ENCODE results near the gene FBXL4. TPM values are rescaled to one million over a fixed set of nuclear protein-coding genes. Genes with fewer than 3 reads are reported as not detected.

Gene FBXL4
- polyA plus RNA-seq, 1 experiment = 10.5 TPM

DNA sequence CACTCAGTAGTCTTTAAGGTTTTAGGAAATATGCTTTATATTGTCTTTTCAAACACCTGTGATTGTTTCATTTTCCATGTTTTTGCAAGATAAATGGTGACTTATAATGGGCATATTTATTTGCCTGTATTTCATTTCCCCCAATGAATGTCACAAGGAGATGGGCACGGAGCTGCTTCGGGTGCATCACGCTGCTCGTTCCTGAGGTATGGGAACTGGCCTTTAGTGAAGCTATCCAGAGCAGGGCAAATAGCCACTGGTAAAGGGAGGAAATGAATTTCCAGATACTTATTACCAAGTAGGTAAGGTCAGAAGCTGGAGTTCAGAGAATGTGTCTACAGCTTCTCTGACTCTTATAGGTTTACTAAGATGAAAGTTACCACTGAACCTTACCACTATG, 109.7 kb downstream of the FBXL4 start:
- TF ChIP-seq, protein P1, sequence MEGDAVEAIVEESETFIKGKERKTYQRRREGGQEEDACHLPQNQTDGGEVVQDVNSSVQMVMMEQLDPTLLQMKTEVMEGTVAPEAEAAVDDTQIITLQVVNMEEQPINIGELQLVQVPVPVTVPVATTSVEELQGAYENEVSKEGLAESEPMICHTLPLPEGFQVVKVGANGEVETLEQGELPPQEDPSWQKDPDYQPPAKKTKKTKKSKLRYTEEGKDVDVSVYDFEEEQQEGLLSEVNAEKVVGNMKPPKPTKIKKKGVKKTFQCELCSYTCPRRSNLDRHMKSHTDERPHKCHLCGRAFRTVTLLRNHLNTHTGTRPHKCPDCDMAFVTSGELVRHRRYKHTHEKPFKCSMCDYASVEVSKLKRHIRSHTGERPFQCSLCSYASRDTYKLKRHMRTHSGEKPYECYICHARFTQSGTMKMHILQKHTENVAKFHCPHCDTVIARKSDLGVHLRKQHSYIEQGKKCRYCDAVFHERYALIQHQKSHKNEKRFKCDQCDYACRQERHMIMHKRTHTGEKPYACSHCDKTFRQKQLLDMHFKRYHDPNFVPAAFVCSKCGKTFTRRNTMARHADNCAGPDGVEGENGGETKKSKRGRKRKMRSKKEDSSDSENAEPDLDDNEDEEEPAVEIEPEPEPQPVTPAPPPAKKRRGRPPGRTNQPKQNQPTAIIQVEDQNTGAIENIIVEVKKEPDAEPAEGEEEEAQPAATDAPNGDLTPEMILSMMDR (IDR thresholded peaks at IDR 0.05; ENCODE audit: insufficient read depth, low read depth, low read length) = no peak
- Histone ChIP-seq H3K27me3 (ENCODE audit: control insufficient read depth, insufficient read depth, low read length) (peaks cover 39% of the 10 kb centered on the region), H3K4me3 (ENCODE audit: low read depth, low read length) (no peak overlapping the region), H3K36me3 (ENCODE audit: control insufficient read depth, insufficient read depth, low read length) (no peaks in the 10 kb centered on the region)
- ChIA-PET POLR2A (no interaction called here), CTCF (interaction anchor here (2.0 kb wide), 1 partner anchor 8 kb away, joined by 5 read pairs; no protein-coding TSS in a partner anchor)
- DNase-seq (ENCODE audit: low read depth) = no peak

DNA sequence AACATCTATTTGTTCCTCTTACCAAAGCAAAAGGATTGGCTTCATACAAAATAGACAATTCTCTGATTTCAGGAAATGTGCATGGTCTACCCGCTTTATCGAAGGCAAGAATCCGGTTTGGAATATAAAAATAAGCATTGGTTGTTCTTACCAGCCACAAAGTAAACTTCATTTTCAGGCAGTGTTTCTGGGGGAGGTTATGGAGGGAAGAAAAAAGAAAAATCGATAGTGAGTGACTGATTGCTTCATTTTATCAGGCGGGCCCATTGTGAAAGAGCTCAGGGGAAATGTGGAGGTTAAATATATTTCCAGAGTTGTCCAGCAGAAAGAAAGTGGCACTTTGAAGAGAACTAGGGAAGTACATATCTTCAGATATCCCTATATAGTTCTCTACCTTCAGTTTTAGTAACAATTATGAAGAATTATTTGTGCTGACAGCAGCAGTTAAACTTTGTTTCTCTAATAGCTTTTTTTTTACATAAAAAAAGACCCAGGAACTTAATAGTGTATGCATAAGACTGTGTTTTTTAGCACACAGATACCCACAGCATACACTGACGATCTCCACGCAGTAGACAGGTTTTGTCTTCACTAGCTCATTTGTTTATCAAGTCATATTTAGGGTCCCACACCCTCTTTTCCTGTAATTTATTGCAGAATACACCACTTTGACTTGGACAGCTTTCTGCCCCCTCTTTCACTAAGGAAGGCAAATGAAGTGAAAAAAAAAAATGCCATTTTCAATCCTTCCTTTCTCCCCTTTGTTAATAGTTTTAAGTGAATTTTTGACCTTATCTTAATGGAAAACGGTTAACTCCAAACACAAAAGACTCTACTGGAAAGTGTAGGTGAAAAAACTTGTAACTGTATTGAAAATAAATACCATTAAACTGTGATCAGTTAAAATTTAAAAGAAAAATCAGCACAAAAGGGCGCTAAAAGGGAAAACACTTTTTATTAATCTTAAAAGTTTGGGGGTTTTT, 110.5 kb downstream of the FBXL4 start:
- TF ChIP-seq, protein P1 (IDR thresholded peaks at IDR 0.05; ENCODE audit: insufficient read depth, low read depth, low read length) = no peak
- H3K4me3 ChIP-seq (ENCODE audit: low read depth, low read length) = no peak overlapping the region
- ChIA-PET POLR2A (no interaction called here), CTCF (interaction anchor here (0.6 to 2.0 kb wide), 3 partner anchors 9 to 1434 kb away, joined by 3 to 5 read pairs (median 3); no protein-coding TSS in a partner anchor)
- DNase-seq (ENCODE audit: low read depth) = no peak
- H3K27me3 ChIP-seq (ENCODE audit: control insufficient read depth, insufficient read depth, low read length) = peaks cover 38% of the 10 kb centered on the region
- no peaks in the 10 kb centered on the region for H3K36me3 ChIP-seq (ENCODE audit: control insufficient read depth, insufficient read depth, low read length)

DNA sequence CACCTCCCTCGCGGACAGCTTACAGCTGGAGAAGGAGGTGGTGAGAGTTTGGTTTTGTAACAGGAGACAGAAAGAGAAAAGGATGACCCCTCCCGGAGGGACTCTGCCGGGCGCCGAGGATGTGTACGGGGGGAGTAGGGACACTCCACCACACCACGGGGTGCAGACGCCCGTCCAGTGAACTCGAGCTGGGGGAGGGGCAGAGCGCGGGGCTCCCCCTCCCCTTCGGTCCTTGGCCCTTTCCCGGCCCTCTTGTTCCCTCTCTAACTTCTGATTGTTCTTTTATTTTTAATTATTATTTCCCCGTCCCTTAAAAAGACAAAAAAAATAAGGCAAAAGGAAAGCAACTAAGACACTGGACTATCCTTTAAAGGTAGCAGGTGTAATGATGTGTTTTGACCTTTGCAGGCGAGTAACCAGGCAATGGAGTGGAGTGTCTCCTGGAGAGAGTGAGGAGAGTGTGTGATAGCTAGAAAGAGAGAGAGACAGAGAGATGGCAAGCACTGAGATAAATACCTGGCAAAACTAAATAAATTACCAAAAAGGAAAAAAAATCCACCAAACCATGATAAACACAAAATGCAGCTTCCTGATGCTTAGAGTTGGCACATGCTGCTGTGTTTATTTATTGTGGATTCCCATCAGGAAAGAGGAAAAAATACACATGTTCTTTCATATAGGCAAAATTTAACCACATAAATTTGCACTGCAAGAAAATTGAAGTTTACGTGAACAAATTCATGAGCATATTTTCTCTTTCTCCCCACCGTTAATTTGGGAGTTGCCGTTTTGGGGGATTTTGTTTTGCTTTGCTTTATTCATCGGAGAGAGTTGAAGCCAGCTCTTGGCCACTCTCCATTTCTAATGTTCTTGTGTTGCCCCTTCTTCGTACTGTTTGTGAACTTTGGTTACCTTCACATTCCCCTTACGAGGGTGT, 111.5 kb downstream of the FBXL4 start:
- TF ChIP-seq, protein P1 (IDR thresholded peaks at IDR 0.05; ENCODE audit: insufficient read depth, low read depth, low read length) = no peak
- CTCF ChIA-PET = interaction anchor here (0.6 to 2.0 kb wide), 3 partner anchors 10 to 1433 kb away, joined by 3 to 5 read pairs (median 3); no protein-coding TSS in a partner anchor
- no peaks in the 10 kb centered on the region for H3K36me3 ChIP-seq (ENCODE audit: control insufficient read depth, insufficient read depth, low read length)
- H3K27me3 ChIP-seq (ENCODE audit: control insufficient read depth, insufficient read depth, low read length) = peaks cover 43% of the 10 kb centered on the region
- POLR2A ChIA-PET = no interaction called here
- DNase-seq (ENCODE audit: low read depth) = no peak
- no peak overlapping the region for H3K4me3 ChIP-seq (ENCODE audit: low read depth, low read length)

DNA sequence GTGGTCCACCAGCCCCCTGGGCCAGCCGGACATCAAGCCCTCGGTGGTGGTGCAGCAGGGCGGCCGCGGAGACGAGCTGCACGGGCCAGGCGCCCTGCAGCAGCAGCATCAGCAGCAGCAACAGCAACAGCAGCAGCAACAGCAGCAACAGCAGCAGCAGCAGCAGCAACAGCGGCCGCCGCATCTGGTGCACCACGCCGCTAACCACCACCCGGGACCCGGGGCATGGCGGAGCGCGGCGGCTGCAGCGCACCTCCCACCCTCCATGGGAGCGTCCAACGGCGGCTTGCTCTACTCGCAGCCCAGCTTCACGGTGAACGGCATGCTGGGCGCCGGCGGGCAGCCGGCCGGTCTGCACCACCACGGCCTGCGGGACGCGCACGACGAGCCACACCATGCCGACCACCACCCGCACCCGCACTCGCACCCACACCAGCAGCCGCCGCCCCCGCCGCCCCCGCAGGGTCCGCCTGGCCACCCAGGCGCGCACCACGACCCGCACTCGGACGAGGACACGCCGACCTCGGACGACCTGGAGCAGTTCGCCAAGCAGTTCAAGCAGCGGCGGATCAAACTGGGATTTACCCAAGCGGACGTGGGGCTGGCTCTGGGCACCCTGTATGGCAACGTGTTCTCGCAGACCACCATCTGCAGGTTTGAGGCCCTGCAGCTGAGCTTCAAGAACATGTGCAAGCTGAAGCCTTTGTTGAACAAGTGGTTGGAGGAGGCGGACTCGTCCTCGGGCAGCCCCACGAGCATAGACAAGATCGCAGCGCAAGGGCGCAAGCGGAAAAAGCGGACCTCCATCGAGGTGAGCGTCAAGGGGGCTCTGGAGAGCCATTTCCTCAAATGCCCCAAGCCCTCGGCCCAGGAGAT, 112.4 kb downstream of the FBXL4 start:
- POLR2A ChIA-PET = no interaction called here
- DNase-seq (ENCODE audit: low read depth) = no peak
- no peaks in the 10 kb centered on the region for H3K36me3 ChIP-seq (ENCODE audit: control insufficient read depth, insufficient read depth, low read length)
- H3K4me3 ChIP-seq (ENCODE audit: low read depth, low read length) = 0 out of 2 replicates have a peak overlapping the region, but pooled peaks have one; percentile 12
- TF ChIP-seq, protein P1 (IDR thresholded peaks at IDR 0.05; ENCODE audit: insufficient read depth, low read depth, low read length) = no peak
- peaks cover 47% of the 10 kb centered on the region for H3K27me3 ChIP-seq (ENCODE audit: control insufficient read depth, insufficient read depth, low read length)
- CTCF ChIA-PET = no interaction called here
